HG03469 (cell line): ENCODE data around the gene SREK1.
"Not testable (repeated sequence)": the region's sequence is repeated elsewhere in the genome, so short reads cannot be mapped to it uniquely, and the experiment has no call there.

Experiments
- ATAC-seq: cut with Tn5 transposase; IDR thresholded peaks from one replicate; pipeline ENCODE4 v1.9.1; 2021; ENCODE audit warnings: mild to moderate bottlenecking, moderate library complexity, moderate number of reproducible peaks; ENCODE audit not compliant: unreplicated experiment

SREK1 gene

GRCh38 chr5:66209794-66210193 lies 65.7 kb downstream of the SREK1 start:
- ATAC-seq: no peak

GRCh38 chr5:66213533-66213932 lies 69.4 kb downstream of the SREK1 start:
- no peak for ATAC-seq

- no peak for ATAC-seq
Observed at GRCh38 chr5:66222455-66222854, 78.4 kb downstream of the SREK1 start.

GRCh38 chr5:66222896-66223295 lies 78.8 kb downstream of the SREK1 start:
- not testable (repeated sequence) for ATAC-seq

- no peak for ATAC-seq
Observed at GRCh38 chr5:66223637-66224036, 79.5 kb downstream of the SREK1 start.

GRCh38 chr5:66224274-66224673 lies 80.2 kb downstream of the SREK1 start:
- no peak for ATAC-seq

- ATAC-seq: no peak
Observed at GRCh38 chr5:66224773-66225553, 80.9 kb downstream of the SREK1 start.

GRCh38 chr5:66230551-66230950 lies 86.5 kb downstream of the SREK1 start:
- no peak for ATAC-seq

GRCh38 chr5:66231508-66231907 lies 87.4 kb downstream of the SREK1 start:
- ATAC-seq: no peak

- no peak for ATAC-seq
Observed at GRCh38 chr5:66232275-66232674, 88.2 kb downstream of the SREK1 start.

- no peak for ATAC-seq
Observed at GRCh38 chr5:66232706-66233445, 88.8 kb downstream of the SREK1 start.
